LNCAP (cell line): ENCODE measurements around the gene SLC6A18.

Experiments
- CTCF ChIP-seq: fragments of 450-650 bp; IDR thresholded peaks from 2 replicates; pipeline ENCODE4 v1.5.1; 2017; ENCODE audit warnings: mild to moderate bottlenecking

The SLC6A18 gene

GRCh38 chr5:1216211-1216917 is 8.8 kb upstream of the SLC6A18 start:
- TF ChIP-seq CTCF = no peak

GRCh38 chr5:1216918-1217295 is 8.3 kb upstream of the SLC6A18 start:
- no peak for TF ChIP-seq CTCF

GRCh38 chr5:1217596-1218206 is 7.5 kb upstream of the SLC6A18 start:
- TF ChIP-seq CTCF = no peak

- TF ChIP-seq CTCF = no peak
These were observed 6.7 kb upstream of the SLC6A18 start for GRCh38 chr5:1218351-1219080.

GRCh38 chr5:1219098-1219767 is 5.9 kb upstream of the SLC6A18 start:
- no peak for TF ChIP-seq CTCF

GRCh38 chr5:1219768-1220100 is 5.4 kb upstream of the SLC6A18 start:
- TF ChIP-seq CTCF = no peak

GRCh38 chr5:1220351-1220750 is 4.8 kb upstream of the SLC6A18 start:
- no peak for TF ChIP-seq CTCF
